DMS114 treated with DMSO at 0.1 percent for 48 hours (cell line): ENCODE measurements around the gene FAM229A.
"Not testable (repeated sequence)": the region's sequence is repeated elsewhere in the genome, so short reads cannot be mapped to it uniquely, and the experiment has no call there.

Experiments
- DNase-seq: peaks from one replicate; lab custom pipeline; 2025; ENCODE audit not compliant: unreplicated experiment; lab: John Stamatoyannopoulos, UW

Gene FAM229A

DNA sequence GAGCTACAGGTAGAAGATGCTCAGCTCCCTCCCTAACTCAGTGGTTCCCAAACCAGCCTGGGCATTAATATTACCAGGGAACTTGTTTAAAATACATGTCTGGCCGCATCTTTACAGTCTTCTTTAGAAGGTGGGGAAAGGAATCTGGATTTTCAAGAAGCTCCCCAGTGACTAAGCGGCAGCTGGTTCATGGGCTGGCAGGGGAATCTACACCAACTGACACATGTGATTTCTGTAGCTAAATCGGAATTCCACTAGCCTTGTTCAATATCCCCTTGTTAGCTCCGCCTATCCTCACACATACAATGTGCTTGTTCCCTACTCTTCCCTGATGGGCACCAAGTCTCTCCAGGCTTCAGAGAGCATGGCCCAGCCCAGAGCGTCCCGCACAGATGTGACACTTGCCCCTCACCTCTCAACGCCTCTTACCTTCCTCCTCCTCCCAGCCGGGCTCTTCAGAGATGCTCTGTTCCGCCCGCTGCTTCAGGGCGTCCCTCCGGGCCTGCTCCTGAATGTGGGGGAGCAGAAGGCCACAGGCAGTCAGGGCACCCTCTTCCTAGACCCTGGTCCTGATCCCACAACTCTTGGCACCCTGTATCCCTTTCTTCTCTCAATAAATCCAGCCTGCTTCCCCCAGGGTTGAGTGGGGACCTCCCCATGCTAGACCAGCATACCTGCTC lies 15.4 kb upstream of the FAM229A start:
- DNase-seq = no peak

DNA sequence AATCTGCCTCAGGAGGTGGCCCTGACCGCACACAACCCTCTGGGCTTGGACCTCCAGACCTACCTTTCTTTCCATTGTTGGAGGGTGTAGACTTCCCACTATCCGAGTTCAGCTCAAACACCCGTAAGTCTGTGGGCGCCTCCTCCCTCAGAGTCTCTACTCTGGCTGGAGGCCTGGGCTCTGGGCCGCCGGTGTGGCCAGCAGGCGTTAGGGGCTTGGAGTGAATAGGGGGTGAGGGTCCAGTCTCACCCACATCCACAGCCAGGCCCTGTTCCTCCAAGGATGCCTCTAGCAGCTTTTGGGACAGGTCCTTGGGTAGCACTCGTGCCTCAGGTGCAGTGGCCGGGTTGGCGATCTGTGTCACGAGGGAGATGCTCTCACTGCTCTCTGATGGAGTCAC lies 13.9 kb upstream of the FAM229A start:
- DNase-seq = no peak

DNA sequence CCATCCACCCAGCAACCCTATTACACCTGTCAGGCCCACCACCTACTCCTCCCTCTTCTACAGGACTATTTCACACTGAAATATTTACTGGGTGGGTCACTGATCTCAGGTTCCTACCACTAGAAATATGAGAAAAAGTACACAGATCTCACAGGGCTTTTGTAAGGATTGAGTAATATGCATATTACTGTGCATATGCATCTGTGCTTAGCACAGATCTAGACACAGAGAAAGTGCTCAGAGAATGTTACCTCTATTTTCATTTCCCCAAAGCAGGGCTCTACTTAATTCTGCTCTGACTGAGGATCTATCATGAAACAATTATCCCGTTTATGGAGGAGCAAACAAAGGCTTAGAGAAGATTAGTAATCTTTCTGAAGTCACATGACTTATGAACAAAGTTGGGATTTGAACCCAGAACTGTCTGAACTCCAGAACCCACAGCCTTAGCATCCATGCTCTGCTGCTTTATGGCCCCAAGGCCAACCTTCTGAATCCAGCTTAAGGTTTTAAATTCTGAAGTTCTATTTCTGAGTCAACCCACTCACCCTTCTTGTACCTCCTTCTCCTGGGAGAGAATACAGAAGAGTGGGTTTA lies 11.8 kb upstream of the FAM229A start:
- no peak for DNase-seq

DNA sequence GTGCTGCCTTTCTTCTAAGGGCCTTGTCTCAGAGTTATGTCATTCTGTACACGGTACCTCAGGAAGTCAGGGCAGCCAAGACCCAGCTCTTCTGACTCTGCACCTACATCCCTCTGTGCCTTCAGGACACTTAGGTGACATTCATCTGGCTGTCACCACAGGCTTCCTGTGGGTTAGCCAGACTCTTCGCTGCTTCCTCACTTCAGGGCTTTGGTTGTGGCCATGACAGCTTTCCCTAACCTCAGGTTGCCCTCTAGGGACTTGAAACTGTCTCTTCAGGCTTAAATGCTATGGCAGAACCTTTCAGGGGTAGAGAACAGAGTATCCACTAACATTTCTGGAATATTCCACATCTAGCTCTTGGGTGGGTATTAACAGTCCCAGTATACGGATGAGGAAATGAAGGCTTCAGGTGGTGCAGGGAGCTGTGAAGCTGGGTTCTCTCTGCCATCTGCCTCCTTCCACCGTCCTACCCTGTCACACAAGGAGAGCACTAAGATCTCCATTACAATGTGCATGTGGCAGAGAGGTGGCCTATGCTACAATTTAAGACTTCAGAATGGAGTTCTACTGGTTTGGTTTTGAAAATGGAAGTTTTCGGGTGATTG lies 10.0 kb upstream of the FAM229A start:
- DNase-seq = no peak

DNA sequence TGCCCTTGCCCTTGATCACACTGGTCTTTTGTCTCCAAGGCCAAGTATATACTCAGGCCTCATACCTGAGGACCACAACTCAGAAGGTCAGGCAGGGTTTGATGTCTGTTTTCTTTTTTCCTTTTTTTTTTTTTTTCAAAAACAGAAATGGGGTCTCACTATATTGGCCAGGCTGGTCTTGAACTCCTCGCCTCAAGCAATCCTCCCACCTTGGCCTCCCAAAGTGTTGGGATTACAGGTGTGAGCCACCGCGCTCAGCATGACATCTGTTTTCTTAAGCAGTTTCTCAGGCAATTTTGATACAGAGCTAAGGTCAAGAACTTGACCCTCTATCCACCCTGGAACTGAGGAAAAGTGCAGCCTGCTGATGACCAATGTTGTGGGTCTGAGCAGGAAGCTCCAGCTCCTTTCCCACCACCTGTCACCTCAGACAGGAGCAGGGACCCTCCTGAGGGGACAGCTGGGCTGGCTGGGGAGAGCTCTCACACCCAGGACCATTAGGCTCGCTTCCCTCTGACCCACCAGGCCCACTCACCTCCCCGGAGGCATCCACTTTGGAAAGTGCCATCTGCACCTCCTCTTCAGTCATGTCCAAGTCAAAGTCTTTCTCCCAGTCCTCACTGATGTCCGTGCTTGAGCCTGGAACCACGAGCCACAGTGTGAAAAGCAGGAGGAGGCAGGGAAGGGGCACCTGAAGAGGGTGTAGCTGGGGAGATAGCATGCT lies 5.8 kb upstream of the FAM229A start:
- no peak for DNase-seq

DNA sequence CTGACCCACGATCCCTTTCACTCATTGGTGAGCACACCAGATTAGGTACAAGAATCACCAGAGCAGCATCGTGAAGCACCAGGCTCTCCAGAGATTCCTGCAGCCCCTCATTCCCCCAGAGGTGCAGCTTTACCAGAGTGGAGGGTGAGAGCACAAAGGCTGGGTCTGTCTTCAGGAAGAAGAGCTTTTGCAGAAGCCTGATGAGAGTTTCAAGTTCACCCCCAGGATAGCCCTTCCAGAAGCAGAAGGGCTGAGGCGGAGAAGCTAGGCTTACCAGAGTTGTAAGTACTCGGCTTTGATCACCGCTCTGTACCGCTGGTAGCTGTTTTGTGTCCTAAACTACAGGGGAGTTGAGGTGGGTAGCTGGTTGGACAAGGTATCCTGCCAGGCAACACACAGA lies 3.2 kb upstream of the FAM229A start:
- DNase-seq = no peak

DNA sequence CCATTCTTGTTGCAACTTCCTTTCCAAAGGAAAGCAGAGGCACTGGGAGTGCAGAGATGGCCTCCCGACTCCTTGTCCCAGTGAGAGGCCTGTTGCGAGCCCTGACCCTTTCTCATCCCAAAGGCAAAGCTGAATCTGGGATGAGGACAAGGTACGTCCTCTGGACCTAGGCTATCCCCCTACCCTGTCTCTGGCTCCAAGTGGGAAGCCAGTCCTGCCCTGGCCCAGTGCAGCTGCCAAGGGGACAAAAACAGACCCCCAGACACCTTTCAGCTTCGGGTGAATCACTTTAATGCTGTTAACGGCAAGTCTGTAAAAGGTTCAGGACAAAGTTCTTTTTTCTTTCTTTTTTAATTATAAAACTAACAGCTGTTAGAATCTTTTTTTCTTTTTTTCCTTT lies 2.6 kb upstream of the FAM229A start:
- DNase-seq = no peak

DNA sequence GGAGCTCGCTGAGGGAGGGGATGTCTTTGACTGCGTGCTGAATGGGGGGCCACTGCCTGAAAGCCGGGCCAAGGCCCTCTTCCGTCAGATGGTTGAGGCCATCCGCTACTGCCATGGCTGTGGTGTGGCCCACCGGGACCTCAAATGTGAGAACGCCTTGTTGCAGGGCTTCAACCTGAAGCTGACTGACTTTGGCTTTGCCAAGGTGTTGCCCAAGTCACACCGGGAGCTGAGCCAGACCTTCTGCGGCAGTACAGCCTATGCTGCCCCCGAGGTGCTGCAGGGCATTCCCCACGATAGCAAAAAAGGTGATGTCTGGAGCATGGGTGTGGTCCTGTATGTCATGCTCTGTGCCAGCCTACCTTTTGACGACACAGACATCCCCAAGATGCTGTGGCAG lies 1.4 kb upstream of the FAM229A start:
- no peak for DNase-seq

DNA sequence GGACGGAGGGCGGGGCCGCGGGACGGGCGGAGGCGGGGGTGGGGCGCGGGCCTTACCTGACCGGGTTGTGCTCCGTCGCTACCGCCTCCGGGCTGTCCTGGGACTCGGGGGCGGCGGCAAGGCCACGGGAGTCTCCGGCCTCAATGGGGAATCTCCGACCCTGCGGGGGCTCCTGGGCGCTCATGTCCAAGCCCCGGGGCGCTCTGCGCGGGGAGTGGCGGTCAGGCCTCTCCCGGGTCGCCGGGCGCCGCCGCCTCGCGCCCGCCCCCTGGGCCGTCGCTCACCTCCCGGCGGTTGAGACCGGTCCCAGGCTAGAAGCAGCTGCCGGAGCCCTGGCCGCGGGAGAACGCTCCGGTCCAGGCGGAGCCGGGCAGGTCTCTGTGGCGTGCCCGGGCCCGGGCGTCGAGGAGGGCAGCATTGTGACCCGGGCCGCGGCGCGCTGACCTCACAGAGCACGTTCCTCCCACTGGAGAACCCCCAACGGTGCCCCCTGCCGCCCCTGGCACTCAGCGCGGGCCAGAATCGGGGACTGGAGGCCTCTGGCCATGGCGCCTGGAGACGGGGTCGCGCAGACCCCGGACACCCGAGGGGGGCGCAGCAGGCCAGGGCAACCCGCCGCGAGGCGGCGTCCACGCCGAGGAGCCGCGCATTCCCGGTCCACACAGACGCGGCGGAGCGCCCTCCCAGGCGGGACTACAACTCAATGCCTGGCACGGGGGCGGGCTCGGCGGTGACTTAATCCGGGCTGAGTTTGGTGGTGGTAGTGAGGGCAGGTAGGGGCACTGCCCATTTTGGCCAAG lies 411 bp downstream of the FAM229A start:
- DNase-seq = no peak

DNA sequence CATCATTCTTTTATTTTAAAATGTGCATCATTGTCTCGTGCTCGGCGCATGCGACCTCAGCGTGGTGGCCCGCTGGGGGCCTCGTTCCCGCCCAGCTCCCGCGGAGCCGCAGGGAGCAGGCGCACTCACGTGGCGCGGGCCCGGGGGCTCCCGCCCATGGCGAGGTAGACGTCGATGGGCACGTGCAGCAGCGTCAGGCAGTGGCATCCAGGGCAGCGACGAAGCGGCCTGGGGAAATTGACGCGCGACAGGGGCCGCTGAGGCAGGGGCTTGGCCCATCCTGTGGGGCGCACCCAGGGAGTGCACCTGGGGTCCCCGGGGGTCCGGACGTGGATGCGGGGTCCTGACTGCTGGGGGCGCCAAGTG lies 994 bp downstream of the FAM229A start:
- DNase-seq = no peak

DNA sequence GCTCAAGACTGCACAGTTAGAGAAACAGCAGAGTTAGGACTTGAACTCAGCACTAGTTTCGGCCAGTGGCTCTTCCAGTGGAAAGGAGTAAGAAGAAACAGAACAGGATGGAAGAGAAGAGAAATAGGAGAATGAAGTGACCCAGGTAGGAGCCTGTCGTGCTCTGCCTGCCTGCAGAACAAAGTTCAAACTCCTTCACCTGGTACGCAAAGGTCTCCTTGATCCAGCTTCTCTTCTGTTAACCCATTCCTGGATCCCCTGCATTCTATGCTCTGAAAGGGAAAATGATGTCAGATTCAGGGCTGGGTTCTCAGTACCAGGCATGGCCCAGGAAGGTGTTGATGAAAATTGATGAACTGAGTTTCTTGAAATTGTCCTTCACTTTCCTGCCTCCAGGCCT lies 3.9 kb downstream of the FAM229A start:
- no peak for DNase-seq

DNA sequence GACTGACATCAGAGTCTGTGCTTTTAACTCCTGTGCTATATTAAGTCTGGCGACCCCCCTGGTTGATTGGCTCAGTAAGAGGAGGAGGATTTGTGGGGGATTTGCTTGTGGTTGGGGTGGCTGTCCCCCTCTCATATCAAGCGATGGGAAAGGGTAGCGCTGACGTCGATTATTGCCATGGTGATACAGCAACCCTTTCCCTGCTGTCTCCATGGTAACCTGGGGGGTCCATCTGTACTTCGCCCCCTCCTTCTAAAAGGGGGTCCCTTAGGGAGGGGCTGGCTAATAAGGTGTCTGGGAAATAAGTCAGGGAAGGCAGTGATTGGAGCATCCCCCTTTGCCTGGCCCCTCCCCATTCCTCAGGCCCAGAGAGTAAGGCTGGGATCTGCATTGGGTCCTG lies 4.7 kb downstream of the FAM229A start:
- DNase-seq = no peak

DNA sequence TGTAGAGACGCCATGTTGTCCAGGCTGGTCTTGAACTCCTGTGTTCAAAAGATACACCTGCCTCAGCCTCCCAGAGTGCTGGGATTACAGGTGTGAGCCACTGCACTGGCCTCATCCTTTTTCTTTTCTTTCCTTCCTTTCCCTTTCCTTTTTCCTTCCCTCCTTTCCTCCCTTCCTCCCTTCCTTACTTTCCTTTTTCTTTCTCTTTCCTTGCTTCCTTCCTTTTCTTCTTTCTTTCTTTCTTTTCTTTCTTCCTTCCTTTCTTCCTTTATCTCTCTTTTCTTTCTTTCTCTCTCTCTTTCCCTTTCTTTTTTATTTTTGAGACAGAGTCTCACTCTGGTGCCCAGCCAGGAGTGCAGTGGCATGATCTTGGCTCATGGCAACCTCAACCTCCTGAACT lies 5.8 kb downstream of the FAM229A start:
- no peak for DNase-seq

DNA sequence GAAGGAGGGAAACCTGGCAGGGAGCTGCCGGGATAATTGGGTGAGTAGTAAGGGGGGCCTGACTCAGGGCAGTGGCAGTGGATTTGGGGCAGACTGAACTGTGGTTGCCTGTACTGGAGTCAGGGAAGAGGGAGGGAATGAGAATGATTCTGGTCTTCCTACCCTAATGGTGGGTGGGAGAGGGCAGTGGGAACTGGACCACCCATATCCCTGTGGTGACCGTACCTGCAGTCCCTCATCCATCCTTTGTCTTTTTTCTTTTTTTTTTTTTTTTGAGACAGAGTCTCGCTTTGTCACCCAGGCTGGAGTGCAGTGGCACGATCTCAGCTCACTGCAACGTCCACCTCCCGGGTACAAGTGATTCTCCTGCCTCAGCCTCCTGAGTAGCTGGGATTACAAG lies 6.5 kb downstream of the FAM229A start:
- DNase-seq = not testable (repeated sequence)

DNA sequence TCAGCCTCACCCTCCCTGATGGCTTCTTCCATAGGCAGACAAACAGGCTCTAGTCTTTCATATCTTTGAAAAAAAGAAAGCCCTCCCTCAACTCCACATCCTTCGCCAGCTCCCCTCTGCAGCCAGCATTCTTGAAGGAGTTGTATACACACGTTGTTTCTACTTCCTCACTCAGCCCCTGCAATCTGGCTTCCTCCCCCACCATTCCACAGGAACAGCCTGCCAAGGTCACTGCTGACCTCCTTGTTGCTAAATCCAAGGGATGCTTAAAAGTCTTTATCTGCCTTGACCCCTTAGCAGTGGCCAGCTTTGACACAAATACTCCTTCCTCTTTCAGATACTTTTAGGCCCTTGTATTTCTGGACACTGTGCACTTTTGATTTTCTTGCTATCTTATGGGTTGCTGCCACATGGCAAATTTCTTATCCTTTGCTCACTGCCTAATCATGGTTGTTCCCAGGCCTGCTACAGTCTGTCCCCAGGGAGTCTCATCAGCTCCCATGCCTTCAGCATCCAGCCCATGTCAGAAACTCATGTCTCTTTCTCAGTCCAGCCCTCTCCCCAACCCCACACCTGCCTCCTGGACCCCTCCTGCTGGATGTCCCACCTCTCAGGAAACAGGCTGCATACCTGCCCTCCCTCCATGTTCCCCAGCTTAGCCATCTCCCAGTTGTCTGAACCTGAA lies 8.3 kb downstream of the FAM229A start:
- DNase-seq = no peak

DNA sequence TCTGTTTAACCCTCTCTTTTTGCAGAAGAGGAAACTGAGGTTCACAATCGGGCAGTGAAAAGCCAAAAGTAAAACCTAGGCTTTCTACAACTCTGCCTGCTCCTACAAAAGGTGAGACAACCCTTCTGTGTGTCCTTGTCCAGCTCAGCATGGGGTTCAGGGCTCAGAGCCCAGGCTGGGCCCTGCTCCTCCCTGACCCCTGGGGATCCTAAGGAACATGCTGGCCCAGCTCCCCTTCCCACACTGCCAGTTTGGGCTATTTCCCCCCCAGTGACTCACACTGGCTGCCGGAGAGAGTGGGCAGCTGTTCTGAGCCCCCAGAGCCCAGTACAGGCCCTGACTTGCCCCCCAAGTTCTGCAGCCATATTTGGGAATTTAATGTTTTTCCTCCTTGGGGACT lies 8.9 kb downstream of the FAM229A start:
- DNase-seq = no peak

DNA sequence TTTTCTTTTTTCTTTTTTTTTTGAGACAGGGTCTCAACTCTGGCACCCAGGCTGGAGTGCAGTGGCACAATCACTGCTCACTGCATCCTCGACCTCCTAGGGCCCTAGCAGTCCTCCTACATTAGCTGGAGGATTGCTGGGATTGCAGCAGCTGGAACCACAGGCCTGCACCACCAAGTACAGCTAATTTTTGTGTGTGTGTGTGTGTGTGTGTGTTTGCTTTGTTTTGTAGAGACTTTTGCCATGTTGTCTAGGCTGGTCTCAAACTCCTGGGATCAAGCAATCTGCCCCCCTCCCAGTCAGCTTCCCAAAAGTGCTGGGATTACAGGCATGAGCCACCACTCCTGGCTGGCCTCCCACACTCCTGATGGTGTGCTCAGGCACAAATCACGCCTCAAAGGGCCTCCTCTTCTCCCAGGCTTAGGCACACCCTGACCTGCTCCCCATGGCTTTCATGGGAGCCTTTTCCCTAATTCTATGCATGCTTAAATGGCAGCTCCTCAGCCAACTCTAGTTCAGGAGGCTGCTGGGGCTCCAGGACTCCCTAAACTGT lies 9.4 kb downstream of the FAM229A start:
- DNase-seq = no peak

DNA sequence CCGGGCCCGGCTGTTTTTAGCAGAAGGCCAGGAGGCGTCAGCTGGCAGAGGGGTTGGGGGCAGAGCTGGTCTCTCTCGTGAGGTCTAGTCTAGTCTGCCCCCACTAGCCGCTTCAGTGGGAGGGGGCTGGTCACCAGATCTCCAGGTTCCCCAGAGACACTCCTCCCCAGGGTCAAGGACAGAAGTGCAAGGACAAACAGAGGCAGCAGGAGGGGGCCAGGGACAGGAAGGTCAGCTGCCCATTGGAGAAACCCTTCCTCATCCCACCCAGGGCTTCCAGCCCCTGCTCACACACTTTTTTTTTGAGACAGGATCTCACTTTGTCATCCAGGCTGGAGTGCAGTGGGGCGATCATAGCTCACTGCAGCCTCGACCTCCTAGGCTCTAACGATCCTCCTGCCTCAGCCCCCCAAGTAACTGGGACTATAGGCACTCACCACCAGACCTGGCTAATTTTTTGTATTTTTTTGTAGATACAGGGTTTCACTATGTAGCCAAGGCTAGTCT lies 10.0 kb downstream of the FAM229A start:
- DNase-seq = no peak

DNA sequence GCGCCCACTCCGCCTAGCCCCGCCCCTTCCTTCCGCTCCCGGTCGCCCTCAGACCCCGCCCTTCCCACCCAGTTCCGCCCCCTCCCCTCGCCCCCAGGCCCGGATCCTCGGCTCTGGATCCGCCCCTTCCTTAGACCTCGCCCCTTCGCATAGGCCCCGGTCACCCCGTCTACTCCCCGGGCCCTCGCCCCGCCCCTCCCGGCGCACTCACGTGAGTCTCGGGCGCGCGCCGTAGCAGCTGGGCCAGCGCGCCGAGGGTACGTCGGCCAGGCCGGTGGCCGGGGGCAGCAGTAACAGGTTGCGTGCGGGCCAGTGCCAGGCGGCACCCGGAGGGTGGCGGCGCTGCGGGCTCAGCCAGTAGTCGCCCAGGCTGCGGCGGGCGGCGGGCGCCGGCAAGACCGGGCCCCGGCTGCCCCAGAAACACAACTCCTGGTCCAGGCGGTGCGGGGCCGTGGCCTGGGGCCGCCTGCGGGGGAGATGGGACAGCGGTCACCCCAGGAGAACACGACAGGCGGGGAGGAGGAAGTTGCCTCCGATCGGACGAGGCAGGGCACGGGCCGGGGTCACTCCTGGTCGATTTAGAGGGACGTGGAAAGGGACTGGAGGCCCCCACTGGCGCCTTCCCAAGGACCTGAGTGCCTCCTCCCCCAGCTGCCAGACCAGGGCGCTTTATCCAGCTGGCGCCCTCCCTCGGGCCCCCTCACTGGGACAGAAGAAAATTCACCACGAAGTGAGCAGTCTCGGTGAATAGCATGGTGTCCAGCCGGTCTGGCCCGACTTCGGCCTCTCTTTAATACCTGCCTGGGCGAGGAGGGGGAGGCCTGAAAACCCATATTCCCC lies 10.7 kb downstream of the FAM229A start:
- DNase-seq = peak; percentile 83
